COLO668 (cell line): ENCODE data around the gene AFAP1.

Source experiments
- DNase-seq: peaks from one replicate; lab custom pipeline; 2025; ENCODE audit not compliant: unreplicated experiment; lab: John Stamatoyannopoulos, UW

Gene AFAP1

DNA sequence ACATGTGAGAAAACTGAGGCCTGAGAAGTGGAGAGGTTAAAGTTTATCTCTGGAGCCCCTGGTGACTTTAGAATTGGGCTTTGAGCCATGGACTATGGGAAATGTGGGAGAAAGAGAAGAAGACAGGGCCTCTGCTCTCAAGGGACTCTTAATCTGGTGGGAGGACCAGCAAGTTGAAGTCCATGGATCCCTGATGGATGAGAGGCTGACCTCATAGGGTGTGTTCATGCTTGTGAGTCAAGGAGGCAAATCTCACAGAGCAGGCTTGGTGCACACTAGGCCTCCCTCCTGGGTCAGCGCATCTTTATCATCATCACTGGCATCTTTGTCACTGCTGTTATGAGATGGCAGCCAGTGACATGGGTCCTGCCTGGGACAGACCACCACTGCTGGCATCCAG is 211.9 kb downstream of the AFAP1 start:
- no peak for DNase-seq

DNA sequence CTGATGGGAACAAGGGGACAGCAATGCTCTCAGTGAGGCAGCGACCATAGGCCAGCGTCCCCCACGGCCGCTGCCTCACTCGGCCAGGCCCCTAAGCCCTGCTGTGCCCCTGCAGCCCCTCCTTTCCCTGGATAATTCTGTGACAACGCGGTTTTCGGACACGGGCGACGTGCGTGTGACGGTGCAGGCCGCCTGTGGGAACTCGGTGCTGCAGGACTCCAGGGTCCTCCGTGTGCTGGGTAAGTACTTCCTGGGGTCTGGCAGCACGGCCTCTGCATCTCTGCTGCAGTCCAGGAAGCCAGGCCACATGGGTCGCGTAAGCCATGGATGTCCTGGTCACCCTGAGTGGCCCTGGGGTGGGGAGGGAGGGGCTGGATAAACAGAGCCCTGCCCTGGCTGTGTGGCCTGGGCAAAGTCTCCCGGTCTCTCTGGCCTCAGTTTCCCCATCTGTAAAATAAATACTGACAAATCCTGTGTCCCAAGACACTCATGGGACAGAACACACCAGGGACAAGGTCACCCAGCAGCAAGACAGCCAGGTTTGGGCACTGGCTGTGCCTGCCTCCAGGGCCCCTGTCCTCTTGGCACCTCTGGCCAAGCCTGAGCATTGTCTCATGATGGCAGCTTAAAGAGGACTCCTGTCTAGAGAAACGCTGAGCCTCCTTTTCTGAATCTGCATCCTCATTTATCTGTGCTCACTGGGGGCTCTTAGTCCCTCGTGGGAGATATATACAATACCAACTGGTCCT is 212.8 kb downstream of the AFAP1 start:
- no peak for DNase-seq

DNA sequence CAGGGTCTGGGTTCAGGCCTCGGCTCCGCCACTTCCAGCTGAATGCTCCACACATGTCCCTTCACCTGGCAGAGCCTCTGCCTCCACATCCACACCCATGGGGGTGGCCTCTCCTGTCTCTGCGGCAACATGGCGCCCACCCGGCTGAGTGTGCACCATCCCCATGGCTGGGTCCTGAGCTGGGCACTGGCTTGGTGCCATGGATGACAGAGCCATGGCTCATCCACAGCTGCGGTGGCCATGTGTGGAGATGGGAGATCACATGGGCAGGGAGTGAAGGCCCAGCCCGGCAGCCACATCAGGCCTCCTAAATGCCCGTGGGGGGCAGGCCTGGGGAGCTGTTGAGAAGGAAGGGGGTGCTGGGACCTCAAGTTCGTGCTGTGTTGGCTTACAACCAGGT is 213.7 kb downstream of the AFAP1 start:
- no peak for DNase-seq

DNA sequence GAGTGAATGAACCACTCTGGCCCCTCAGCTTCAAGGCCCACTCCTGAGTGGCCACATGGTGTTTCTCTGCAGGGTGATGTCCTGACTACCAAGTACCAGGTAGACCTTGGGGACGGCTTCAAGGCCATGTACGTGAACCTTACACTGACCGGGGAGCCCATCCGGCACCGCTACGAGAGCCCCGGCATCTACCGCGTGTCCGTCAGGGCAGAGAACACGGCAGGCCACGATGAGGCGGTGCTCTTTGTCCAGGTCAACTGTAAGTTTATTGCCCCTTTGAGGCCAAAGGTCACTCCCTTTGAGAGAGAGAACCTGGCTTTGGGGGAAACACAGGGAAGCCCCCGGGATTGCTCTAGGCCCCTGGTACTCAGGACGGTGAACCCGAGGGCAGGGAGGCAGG is 216.0 kb downstream of the AFAP1 start:
- DNase-seq = no peak

DNA sequence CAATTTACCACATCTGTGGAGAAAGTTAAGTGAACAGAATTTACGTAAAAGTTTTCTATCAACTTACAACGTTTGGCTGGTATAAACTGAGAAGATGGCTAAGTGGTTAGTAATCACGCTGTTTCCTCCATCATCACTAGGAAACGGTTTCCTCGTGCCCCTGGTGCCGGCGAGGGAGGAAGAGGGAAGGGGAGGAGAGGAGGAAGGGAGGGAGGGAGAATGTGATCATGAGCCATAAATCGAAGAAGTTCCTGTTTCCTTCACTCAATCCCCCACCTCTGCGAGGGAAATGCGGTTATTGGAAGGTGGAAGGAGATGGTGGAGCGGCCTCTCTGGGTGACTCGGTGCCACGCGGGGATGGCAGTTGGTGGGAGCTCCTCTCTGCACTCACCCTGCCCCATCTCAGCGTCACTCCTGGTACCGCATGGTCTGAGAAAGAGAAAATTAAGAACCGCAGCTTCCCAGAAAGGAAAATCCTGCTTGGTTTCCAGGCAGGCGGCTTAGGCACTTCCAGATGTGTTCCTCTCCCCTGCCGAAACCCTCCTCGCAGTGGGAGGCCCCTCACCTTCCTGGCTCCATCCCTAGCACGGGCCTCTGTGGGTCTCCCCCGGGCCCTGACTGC is 216.8 kb downstream of the AFAP1 start:
- DNase-seq = no peak

DNA sequence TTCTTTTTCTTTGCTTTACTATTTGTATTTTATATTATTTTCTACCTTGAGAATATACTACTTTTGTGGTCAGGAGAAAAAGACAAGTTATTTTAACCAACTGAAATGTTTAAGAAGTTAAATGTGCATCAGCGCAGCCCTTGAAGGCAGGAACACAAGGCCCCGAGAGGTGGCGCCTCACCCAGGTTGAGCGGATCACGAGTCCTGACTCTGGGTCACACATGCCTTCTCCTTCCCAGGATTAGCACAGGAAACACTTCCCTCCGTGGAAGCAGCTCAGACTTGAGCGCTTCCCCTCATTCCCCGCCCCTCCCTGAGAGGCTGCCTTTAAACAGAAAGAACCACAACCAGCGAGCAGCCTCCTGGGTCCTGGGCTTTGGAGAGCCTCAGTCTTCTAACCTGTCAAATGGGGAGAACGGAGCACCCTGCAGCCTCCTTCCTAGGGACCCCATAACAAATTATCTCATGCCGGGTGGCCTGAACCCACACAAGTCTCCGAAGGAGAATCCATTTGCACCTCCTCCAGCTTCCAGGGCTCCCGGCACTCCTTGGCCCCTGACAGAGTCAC is 217.6 kb downstream of the AFAP1 start:
- no peak for DNase-seq

DNA sequence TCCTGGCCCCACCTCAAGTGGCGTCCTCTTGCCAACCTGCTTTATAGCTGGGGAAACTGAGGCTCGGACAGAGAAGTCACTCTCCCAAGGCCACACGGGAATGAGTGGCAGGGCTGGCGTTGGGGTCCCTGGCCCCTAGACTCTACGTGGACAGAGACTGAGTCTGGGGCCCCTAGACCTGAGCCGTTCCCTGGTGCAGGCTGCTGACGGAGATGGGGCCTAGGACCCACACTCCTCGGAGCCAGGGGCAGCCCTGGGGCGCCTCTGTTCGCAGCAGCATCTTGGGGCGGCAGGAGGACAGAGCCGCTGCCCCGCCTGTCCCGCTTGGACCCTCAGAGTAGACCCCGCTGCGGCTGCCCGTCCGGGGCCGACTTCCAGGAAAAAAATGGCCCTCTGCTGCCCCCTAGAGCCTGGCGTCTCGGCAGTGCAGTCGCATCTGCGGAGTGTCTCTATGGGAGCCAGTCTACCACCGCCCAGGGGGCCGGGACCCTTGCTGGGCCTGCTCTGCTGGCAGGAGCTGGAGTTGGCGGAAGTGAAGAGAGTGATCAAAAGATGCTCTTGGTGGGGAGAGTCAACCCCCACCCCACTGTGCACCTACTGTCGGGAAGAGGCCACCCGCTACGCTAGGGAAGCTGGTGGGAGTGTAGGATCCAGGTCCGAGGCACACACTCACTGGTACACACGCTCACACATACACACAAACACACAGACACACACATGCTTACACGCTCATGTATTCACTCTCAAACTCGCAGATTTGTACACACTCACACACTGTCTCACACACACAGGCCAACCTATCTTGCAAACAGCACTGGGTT is 220.1 kb downstream of the AFAP1 start:
- peak; percentile 40 for DNase-seq

DNA sequence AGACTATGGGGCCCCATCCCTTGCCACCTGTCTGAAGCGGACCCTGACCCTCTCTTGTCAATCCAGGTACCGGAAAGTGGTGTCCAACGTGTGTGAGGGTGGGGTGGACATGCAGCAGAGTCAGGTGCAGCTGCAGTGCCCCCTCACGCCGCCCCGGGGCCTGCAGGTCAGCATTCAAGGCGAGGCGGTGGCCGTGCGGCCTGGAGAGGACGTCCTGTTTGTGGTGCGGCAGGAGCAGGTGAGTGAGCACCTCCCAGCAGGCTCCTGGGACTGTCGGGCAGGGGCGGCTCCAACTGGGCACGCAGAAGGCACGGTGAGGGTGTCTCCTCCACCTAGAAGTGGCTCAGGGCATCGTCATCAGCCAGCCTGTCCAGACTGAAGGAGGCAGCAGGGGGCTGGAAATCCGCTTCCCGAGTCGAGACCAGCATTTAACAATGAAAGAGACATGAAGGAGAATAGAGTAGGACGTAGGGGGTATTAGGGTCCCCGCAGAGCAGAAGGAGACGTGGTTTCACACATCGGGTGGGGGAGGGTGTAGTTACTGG is 221.6 kb downstream of the AFAP1 start:
- DNase-seq = no peak

DNA sequence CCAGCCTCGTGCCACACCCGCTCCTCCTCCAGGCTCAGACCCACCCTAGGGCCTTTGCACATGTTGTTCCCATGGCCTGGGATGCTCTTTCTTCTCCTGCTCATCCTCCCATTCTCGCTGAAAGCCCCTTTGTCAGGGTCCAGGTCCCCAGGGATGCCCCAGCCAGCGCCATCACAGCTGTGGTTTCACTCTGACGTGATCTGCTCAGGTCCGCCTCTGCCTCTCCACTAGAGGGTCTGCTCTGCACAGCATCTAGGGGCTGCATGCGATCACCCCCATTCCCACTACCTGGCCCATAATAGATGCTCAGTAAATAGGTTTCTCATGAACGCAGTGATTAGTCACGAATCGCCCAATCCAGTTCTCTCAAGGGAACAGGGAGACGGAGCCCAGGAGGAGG is 222.5 kb downstream of the AFAP1 start:
- DNase-seq = no peak

DNA sequence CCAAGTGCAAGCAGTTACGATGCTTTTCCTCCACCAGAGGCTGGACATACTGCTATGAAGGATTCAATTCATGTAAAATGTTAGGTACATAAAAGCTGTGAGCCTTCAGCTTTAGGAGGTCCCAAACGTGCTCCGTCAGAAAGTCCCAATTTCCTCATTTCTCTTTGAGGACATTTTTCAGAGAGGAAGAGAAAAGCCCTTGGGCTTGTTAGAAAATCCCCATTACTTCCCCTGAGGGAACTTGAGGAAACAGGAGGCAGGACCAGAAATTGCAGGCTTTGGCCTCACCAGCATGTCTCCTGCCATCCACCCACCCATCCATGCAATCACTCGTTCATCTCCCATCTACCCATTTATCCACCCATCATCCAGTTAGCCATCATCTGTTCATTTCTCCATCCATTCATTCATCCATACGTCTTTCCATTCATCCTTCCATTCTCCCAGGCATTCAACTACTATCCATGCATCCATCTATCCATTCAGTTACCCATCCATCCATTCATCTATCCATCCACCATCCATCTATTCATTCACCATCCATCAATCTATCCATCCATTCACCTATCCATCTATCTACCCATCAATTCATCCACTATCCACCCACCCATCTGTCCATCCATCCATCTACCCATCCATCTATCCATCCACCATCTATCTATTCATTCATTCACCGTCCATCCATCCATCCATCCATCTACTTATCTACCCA is 223.5 kb downstream of the AFAP1 start:
- no peak for DNase-seq

DNA sequence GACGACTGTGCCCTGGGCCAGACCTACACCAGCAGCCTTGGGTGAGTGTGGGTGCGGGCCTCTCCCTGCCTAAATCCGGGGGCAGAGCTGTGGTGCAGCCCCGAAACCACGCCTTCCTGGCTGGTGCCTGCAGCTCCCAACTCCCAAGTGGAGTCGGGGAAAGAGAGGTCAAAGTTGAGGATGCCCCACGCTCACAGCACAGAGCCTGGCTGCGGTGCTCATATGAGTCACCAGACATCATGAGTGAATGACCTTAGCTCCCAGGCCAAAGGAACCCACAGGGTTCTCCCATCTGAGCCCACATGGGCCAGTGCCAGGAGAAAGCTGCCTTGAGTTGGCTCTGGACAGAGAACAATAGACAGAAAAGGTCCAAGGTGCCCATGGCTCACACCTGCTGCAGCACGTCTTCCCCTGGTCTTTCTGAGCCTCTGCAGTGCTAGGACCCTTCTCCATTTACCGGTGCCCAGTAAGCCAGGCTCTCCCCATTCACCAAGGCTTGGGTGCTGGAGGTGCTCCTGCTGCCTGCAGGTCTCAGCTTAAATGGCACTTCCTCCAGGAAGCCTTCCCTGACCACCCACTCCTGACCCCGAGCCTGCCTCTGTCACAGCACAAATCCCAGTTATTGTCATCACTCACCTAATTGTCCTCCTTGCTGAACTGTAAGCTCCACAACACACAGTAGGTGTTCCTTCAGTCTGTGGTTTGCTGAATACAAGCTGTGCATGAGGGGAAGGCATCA is 224.2 kb downstream of the AFAP1 start:
- no peak for DNase-seq

DNA sequence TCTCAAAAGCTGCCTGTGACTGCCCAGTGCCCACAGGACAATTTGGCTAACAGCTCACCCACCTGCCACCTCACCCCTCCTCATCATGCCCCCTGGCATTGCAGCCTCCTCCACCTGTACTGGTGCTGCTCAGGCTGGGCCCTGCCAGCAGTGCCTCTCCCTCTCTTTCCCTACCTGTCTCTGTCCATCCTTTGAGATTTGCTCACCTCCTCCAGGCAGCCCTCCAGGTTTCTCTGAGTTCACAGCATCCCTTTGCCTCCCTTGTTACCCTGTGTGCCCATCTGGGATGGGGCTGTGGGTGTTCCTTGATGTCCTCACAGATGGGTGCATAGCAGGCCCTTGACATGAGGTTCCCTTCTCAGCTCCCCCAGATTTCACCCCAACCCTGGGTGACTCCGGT is 224.9 kb downstream of the AFAP1 start:
- DNase-seq = no peak

DNA sequence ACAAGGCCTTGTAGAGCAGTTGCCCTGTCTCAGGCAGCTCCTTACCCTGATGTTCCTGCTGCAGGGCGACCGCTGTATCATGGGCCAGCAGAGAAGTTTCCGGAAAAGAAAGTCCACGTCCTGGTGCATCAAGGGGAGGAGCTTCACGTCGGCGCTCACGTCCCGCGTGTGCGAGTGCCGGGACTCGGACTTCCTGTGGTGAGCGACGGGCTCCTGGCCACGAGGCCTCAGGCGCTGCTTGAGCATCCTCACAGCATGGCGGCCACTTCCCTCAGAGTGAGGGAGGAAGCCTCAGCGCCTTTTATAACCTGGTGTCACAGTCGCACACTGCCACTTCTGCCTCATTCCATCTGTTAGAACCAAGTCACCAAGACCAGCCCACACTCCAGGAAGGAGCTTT is 225.5 kb downstream of the AFAP1 start:
- DNase-seq = no peak

DNA sequence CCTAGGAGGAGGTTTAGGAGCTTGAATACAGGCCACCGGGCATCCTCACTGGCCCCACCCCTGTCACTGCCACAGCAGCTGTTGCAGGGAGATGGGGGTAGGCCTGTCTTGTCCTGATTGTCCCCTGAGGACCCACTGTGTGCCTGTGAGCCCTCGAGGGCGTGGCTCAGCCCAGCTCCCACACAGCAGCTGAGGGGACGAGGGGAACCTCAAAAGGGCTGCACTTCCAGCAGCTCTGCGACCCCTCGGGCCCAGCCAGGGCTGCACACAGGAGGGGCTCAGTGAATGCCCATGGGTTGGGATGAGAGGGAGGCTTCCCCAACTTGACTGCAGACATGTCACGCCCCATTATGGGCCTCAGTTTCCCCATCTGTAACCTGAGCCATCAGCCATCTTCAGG is 225.9 kb downstream of the AFAP1 start:
- DNase-seq = no peak

DNA sequence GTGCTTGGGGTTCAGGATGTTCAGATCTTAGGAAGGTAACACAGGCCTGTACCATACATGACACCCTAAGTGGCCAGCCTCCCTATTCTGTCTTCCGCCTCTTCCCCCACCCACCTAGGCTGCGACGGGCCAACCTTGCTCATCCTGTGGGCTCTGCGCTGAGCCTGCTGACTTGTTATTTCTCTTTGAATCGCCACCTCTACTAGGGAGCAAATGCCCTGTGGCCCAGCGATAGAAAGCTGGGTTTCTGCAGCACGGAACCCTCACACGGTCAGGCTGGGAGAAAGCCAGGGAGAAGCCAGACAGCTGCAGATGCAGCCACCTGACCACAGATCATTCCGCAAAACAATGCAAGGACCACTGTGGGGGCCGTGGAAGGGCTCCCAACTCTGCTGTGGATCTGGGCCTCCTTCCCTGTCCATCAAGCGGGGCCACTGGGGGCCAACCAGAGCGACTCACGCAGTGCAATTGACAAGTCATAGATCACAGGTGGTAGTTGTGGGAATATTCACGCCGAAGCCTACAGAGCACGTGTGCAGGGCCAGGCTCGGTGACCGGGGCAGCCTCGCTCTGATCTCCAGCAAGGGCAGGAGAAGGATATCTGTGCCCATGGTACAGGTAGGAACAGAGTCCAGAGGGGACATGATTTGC is 227.5 kb downstream of the AFAP1 start:
- DNase-seq = no peak

DNA sequence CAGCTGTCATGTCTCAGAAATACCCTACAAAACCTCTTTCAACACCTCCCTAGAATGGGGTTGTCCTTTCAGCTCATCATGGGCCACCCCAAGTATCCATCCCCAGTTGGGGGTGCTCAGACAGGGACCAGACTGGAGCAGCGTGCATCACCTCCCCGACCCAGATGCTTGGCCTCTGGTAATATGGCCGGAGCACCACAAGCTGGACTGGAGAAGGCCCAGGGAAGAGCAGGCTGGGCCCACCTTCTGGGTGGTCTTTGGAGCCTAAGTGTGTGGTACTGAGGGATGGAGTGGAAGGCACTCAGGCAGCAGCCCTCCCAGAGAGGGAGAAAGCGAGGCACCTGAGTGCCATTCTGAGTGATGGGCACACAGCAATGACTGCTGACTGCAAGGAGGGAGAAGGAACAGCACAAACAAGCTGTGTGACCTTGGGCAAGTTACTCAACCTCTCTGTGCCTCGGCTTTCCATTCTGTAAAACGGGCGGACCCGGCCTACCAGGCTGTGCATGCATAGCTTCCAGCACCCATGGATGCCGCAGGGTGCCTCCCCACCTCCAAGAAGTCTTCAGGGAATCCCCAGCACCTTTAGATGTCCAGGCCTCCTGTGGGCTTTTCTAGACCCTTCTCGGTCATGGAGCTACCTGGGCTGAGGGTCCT is 228.2 kb downstream of the AFAP1 start:
- no peak for DNase-seq

DNA sequence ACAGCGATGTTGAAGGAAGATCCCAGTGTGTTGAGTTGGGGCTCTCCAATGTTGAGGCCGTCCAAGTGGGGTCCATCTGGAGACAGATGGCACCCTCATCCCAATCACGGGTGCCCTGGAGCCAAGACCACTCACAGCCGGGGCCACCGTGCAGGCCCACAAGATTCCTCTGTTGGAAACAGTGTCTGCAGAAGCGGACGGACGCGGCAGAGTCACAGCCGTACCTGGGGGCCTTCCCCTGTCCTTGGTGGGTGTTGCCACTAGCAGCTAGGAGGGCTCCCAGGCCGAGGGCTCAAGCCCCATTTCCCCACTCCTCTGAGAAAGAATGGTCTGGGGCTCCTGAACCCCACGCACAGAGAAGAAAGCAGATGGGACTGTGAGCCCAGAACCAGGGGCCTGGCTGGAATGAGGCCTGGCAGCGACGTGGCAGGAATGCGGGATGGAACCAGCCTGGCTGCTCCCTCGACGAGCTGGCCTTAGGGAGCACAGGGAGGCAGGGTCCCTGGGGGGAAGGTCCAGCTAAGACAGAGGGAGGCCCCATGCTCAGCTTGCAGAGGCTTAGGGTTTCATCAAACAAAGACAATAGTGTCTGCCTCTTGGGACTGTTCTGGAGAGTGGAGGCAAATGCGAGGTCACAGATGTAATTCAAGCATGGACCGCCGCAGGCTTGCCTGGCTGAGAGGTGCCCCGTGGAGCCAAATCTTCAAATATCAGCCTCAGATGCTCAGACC is 228.9 kb downstream of the AFAP1 start:
- no peak for DNase-seq

DNA sequence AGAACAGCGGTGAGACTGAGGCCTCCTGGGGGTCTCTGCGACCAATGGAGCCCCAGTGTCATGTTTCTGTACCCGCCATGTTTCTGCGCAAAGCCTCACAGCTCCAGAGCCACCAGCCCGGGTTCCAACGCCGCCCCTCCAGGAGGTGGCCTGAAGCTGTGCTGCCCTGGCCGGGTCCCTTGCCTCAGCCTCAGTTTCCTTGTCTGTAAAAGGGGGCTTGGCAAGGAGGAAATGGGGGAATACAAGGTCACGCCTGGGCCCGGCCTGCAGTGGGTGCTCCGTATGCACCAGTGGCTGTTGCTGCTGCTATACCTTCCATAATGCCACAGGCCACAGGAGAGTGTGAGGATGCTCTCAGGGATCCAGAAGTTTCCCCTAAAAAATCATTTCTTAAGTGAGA is 229.5 kb downstream of the AFAP1 start:
- no peak for DNase-seq

DNA sequence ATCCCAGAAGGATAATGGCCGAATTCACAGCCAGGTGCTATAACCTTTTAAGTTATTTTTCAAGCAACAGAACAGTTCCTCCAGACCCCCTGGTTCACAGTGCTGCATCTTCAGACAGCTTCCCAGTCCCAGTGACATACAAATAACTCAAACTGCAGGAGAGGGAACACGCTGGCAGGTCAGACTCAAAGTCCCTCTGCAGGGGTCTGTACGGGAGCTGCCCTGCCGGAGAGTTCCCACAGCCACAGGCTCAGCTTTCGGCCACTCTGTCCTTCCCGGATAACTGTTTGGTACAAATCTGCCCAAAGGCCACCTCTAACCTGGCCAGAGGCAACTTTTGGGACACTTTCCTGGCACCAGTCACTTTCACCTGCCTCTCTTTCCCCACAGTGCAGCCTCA is 230.2 kb downstream of the AFAP1 start:
- DNase-seq = no peak
